ENCODE measurements around the gene LMBR1. TPM values are rescaled to one million over a fixed set of nuclear protein-coding genes. Genes with fewer than 3 reads are reported as not detected.
"Not testable (repeated sequence)": the region's sequence is repeated elsewhere in the genome, so short reads cannot be mapped to it uniquely, and the experiment has no call there.

The LMBR1 gene
- polyA plus RNA-seq, 1 experiment: 5.3 TPM

GRCh38 chr7:156818133-156818532 lies 74.8 kb downstream of the LMBR1 start:
- Histone ChIP-seq H3K4me3 (ENCODE audit: low read depth, low read length) (no peak overlapping the region), H3K27me3 (ENCODE audit: control insufficient read depth, insufficient read depth, low read length) (no peaks in the 10 kb centered on the region), H3K36me3 (ENCODE audit: control insufficient read depth, insufficient read depth, low read length) (peaks cover 1% of the 10 kb centered on the region)
- POLR2A ChIA-PET: no interaction called here
- TF ChIP-seq, protein P1, sequence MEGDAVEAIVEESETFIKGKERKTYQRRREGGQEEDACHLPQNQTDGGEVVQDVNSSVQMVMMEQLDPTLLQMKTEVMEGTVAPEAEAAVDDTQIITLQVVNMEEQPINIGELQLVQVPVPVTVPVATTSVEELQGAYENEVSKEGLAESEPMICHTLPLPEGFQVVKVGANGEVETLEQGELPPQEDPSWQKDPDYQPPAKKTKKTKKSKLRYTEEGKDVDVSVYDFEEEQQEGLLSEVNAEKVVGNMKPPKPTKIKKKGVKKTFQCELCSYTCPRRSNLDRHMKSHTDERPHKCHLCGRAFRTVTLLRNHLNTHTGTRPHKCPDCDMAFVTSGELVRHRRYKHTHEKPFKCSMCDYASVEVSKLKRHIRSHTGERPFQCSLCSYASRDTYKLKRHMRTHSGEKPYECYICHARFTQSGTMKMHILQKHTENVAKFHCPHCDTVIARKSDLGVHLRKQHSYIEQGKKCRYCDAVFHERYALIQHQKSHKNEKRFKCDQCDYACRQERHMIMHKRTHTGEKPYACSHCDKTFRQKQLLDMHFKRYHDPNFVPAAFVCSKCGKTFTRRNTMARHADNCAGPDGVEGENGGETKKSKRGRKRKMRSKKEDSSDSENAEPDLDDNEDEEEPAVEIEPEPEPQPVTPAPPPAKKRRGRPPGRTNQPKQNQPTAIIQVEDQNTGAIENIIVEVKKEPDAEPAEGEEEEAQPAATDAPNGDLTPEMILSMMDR (IDR thresholded peaks at IDR 0.05; ENCODE audit: insufficient read depth, low read depth, low read length): no peak
- CTCF ChIA-PET: no interaction called here
- no peak for DNase-seq (ENCODE audit: low read depth)

DNA sequence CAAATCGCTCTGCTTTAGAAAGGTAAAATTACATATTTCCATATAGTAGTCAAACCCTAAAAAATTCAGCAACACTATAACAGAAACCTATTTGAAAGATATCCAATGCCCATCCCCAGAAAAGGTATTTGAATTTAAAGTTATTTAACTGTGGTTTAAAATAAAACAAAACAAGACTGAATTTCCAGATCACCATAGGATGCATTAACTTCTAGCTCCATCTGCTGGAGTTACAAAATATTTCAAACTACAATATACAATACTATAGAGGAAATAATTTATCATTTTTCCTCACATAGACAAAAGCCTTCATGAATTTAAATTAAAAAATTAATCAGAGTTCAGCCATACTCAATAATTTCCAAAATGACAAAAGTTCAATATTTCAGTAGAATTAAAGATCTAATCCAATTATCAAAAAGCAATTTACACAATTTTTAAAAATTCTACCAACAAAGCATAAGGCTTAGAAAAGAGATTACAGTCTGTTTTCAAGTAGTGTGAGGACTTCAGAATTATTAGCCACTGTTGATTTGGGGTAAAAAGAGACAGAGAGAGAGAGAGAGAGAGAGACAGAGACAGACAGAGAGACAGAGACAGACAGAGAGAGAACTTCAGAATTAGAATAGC lies 75.9 kb downstream of the LMBR1 start:
- POLR2A ChIA-PET: no interaction called here
- Histone ChIP-seq H3K36me3 (ENCODE audit: control insufficient read depth, insufficient read depth, low read length) (peaks cover 1% of the 10 kb centered on the region), H3K4me3 (ENCODE audit: low read depth, low read length) (no peak overlapping the region), H3K27me3 (ENCODE audit: control insufficient read depth, insufficient read depth, low read length) (no peaks in the 10 kb centered on the region)
- no peak for DNase-seq (ENCODE audit: low read depth)
- TF ChIP-seq, protein P1 (IDR thresholded peaks at IDR 0.05; ENCODE audit: insufficient read depth, low read depth, low read length): peak; percentile 38
- CTCF ChIA-PET: interaction anchor here (0.9 to 2.7 kb wide), 5 partner anchors 8 to 1021 kb away, joined by 3 to 13 read pairs (median 3); no protein-coding TSS in a partner anchor

DNA sequence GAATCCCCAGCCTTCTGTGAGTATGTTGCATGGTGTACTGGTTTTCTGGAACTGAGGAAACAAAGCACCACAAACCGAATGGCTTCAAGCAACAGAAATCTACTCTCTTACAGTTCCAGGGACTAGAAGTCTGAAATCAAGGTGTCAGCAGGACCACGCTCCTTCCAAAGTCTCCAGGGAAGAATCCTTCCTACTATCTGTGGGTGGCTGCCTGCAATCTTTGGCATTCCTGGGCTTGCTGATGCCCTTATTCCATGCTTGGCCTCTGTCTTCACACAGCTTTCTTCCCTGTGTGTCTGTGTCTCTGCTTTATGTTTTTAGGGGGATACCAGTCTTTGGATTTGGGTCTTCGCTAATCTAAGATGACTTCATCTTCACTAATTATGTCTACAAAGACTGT lies 81.3 kb downstream of the LMBR1 start:
- POLR2A ChIA-PET: no interaction called here
- H3K36me3 ChIP-seq (ENCODE audit: control insufficient read depth, insufficient read depth, low read length): no peaks in the 10 kb centered on the region
- DNase-seq (ENCODE audit: low read depth): no peak
- CTCF ChIA-PET: no interaction called here
- H3K27me3 ChIP-seq (ENCODE audit: control insufficient read depth, insufficient read depth, low read length): no peaks in the 10 kb centered on the region
- TF ChIP-seq, protein P1 (IDR thresholded peaks at IDR 0.05; ENCODE audit: insufficient read depth, low read depth, low read length): no peak
- no peak overlapping the region for H3K4me3 ChIP-seq (ENCODE audit: low read depth, low read length)

DNA sequence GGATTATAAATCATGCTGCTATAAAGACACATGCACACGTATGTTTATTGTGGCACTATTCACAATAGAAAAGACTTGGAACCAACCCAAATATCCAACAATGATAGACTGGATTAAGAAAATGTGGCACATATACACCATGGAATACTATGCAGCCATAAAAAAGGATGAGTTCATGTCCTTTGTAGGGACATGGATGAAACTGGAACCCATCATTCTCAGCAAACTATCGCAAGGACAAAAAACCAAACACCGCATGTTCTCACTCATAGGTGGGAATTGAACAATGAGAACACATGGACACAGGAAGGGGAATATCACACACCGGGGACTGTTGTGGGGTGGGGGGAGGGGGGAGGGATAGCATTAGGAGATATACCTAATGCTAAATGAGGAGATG lies 89.3 kb downstream of the LMBR1 start:
- H3K36me3 ChIP-seq (ENCODE audit: control insufficient read depth, insufficient read depth, low read length); CTCF ChIA-PET; H3K27me3 ChIP-seq (ENCODE audit: control insufficient read depth, insufficient read depth, low read length); POLR2A ChIA-PET; DNase-seq (ENCODE audit: low read depth); H3K4me3 ChIP-seq (ENCODE audit: low read depth, low read length): not testable (repeated sequence)

GRCh38 chr7:156802214-156802613 lies 90.8 kb downstream of the LMBR1 start:
- CTCF ChIA-PET: interaction anchor here (1.0 kb wide), 1 partner anchor 18 kb away, joined by 3 read pairs; no protein-coding TSS in a partner anchor
- no peak for DNase-seq (ENCODE audit: low read depth)
- no peaks in the 10 kb centered on the region for H3K36me3 ChIP-seq (ENCODE audit: control insufficient read depth, insufficient read depth, low read length)
- no peaks in the 10 kb centered on the region for H3K27me3 ChIP-seq (ENCODE audit: control insufficient read depth, insufficient read depth, low read length)
- POLR2A ChIA-PET: no interaction called here
- TF ChIP-seq, protein P1 (IDR thresholded peaks at IDR 0.05; ENCODE audit: insufficient read depth, low read depth, low read length): no peak
- H3K4me3 ChIP-seq (ENCODE audit: low read depth, low read length): no peak overlapping the region

DNA sequence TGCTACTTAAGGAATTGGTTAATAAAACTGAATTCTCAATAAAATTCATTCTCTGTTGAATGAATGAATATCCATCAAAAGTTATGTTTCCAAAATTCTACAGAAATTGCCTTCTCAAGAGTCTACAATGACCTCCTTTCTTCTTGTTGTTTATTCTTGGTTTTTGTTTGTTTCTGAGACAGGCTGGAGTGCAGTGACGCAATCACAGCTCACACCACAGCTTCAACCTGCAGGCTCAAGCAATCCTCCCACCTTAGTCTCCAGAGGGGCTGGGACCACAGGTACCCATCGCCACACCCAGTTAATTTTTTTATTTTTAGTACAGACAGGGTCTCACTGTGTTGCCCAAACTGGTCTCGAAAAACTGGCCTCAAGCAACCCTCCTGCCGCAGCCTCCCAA lies 97.6 kb downstream of the LMBR1 start:
- Histone ChIP-seq H3K4me3 (ENCODE audit: low read depth, low read length) (no peak overlapping the region), H3K27me3 (ENCODE audit: control insufficient read depth, insufficient read depth, low read length) (no peaks in the 10 kb centered on the region), H3K36me3 (ENCODE audit: control insufficient read depth, insufficient read depth, low read length) (no peaks in the 10 kb centered on the region; the same call in 1 of the 2 replicates)
- TF ChIP-seq, protein P1 (IDR thresholded peaks at IDR 0.05; ENCODE audit: insufficient read depth, low read depth, low read length): no peak
- ChIA-PET CTCF (no interaction called here), POLR2A (no interaction called here)
- no peak for DNase-seq (ENCODE audit: low read depth)

Measured in BJ (cell line).